Ishikawa (cell line): ENCODE data around the gene AAR2.

Source experiments
- CEBPB ChIP-seq: IDR thresholded peaks from 2 replicates; pipeline ENCODE4 v1.6.1; 2012
- CREB1 ChIP-seq: IDR thresholded peaks from 2 replicates; pipeline ENCODE4 v1.6.1; 2012; ENCODE audit warnings: low read depth
- EGR1 ChIP-seq: IDR thresholded peaks from 2 replicates; pipeline ENCODE4 v1.6.1; 2012
- EP300 ChIP-seq: IDR thresholded peaks from 2 replicates; pipeline ENCODE4 v1.6.1; 2012; ENCODE audit warnings: borderline replicate concordance
- FOXM1 ChIP-seq: IDR thresholded peaks from 2 replicates; pipeline ENCODE4 v1.6.1; 2012; ENCODE audit warnings: low read depth, borderline replicate concordance
- MAX ChIP-seq: IDR thresholded peaks from 2 replicates; pipeline ENCODE4 v1.6.1; 2012
- NFIC ChIP-seq: IDR thresholded peaks from 2 replicates; pipeline ENCODE4 v1.6.1; 2012
- RAD21 ChIP-seq: IDR thresholded peaks from 2 replicates; pipeline ENCODE4 v1.6.1; 2012; ENCODE audit warnings: low read depth
- TAF1 ChIP-seq: IDR thresholded peaks from 2 replicates; pipeline ENCODE4 v1.6.1; 2012; ENCODE audit warnings: low read depth, mild to moderate bottlenecking
- TCF12 ChIP-seq: IDR thresholded peaks from 2 replicates; pipeline ENCODE4 v1.6.1; 2012; ENCODE audit warnings: low read depth
- TEAD4 ChIP-seq: IDR thresholded peaks from 2 replicates; pipeline ENCODE4 v1.6.1; 2012
- YY1 ChIP-seq: IDR thresholded peaks from 2 replicates; pipeline ENCODE4 v1.6.1; 2012; ENCODE audit warnings: low read depth
- ZBTB7A ChIP-seq: IDR thresholded peaks from 2 replicates; pipeline ENCODE4 v1.6.1; 2012; ENCODE audit warnings: low read depth
- TF ChIP-seq, protein P1 (sequence below): IDR thresholded peaks from 2 replicates; pipeline ENCODE4 v1.6.1; 2012; ENCODE audit warnings: low read depth, mild to moderate bottlenecking
- TF ChIP-seq, protein P2 (sequence below): IDR thresholded peaks from 2 replicates; pipeline ENCODE4 v1.6.1; 2012

The AAR2 gene

DNA sequence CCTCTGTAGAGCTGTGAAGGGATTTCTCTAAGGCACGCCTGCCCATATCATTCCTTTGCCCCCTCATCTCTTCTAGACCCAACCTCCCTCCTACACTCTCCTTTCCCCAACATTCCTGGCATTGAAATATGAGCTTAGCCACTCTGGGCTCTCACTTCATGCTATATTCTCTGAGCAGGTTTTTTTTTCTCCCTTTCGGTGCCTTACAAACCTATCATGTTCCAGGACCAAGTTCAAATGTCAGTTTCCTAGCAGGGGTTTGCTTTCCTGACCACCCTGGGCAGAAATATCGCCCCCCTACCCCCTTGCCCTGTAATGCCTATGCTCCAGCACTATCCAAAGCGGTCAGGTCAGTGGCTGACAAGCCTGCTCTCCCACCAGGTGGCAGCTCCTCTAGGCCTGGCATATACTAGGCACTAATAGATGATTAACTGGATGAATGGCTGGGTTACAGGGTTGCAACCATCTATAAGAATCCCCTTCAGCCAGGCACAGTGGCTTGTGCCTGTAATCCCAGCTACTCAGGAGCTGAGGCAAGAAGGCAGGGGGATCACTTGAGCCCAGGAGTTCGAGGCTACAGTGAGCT, 25.7 kb upstream of the AAR2 start:
- no peak for TF ChIP-seq CEBPB
- TF ChIP-seq NFIC = no peak
- TF ChIP-seq, protein P1, sequence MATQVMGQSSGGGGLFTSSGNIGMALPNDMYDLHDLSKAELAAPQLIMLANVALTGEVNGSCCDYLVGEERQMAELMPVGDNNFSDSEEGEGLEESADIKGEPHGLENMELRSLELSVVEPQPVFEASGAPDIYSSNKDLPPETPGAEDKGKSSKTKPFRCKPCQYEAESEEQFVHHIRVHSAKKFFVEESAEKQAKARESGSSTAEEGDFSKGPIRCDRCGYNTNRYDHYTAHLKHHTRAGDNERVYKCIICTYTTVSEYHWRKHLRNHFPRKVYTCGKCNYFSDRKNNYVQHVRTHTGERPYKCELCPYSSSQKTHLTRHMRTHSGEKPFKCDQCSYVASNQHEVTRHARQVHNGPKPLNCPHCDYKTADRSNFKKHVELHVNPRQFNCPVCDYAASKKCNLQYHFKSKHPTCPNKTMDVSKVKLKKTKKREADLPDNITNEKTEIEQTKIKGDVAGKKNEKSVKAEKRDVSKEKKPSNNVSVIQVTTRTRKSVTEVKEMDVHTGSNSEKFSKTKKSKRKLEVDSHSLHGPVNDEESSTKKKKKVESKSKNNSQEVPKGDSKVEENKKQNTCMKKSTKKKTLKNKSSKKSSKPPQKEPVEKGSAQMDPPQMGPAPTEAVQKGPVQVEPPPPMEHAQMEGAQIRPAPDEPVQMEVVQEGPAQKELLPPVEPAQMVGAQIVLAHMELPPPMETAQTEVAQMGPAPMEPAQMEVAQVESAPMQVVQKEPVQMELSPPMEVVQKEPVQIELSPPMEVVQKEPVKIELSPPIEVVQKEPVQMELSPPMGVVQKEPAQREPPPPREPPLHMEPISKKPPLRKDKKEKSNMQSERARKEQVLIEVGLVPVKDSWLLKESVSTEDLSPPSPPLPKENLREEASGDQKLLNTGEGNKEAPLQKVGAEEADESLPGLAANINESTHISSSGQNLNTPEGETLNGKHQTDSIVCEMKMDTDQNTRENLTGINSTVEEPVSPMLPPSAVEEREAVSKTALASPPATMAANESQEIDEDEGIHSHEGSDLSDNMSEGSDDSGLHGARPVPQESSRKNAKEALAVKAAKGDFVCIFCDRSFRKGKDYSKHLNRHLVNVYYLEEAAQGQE = no peak
- TF ChIP-seq CREB1 = no peak
- TF ChIP-seq ZBTB7A = no peak
- TF ChIP-seq TCF12 = no peak
- TF ChIP-seq EP300 = no peak
- no peak for TF ChIP-seq YY1
- TF ChIP-seq RAD21 = no peak
- TF ChIP-seq EGR1 = no peak
- no peak for TF ChIP-seq TEAD4
- no peak for TF ChIP-seq FOXM1
- TF ChIP-seq MAX = no peak
- TF ChIP-seq, protein P2, sequence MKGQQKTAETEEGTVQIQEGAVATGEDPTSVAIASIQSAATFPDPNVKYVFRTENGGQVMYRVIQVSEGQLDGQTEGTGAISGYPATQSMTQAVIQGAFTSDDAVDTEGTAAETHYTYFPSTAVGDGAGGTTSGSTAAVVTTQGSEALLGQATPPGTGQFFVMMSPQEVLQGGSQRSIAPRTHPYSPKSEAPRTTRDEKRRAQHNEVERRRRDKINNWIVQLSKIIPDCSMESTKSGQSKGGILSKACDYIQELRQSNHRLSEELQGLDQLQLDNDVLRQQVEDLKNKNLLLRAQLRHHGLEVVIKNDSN = no peak

- TF ChIP-seq MAX (no peak), RAD21 (no peak), EGR1 (no peak), EP300 (no peak), CREB1 (no peak), YY1 (no peak), ZBTB7A (no peak), TAF1 (no peak), NFIC (no peak), TCF12 (no peak), FOXM1 (no peak), TEAD4 (no peak), CEBPB (no peak)
- TF ChIP-seq, protein P2 = no peak
- TF ChIP-seq, protein P1 = no peak
Observed at GRCh38 chr20:36213362-36213761, 22.9 kb upstream of the AAR2 start.

- TF ChIP-seq RAD21 = peak; percentile 71
- TF ChIP-seq TCF12 = no peak
Observed at GRCh38 chr20:36214684-36215256, 21.5 kb upstream of the AAR2 start.

DNA sequence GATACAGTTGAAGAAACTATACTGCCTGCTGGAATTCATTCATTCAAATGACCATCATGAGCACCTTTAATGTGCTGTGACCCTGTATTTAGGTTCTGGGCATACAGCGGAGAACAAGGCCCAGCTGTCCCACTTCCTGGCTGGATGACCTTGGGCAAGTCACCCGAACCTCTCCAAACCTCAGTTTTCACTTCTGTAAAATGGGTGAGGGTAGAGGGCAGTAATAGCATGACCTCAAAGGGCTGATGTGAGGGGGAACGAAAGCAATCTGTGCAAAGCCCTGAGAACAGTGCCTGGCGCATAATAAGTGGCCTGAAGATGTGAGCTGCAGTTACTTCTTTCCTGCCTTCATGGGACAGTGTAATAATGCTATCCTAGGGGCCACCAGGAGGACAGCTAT, 20.5 kb upstream of the AAR2 start:
- no peak for TF ChIP-seq NFIC
- TF ChIP-seq ZBTB7A = no peak
- no peak for TF ChIP-seq FOXM1
- no peak for TF ChIP-seq EGR1
- no peak for TF ChIP-seq TCF12
- TF ChIP-seq TAF1 = no peak

DNA sequence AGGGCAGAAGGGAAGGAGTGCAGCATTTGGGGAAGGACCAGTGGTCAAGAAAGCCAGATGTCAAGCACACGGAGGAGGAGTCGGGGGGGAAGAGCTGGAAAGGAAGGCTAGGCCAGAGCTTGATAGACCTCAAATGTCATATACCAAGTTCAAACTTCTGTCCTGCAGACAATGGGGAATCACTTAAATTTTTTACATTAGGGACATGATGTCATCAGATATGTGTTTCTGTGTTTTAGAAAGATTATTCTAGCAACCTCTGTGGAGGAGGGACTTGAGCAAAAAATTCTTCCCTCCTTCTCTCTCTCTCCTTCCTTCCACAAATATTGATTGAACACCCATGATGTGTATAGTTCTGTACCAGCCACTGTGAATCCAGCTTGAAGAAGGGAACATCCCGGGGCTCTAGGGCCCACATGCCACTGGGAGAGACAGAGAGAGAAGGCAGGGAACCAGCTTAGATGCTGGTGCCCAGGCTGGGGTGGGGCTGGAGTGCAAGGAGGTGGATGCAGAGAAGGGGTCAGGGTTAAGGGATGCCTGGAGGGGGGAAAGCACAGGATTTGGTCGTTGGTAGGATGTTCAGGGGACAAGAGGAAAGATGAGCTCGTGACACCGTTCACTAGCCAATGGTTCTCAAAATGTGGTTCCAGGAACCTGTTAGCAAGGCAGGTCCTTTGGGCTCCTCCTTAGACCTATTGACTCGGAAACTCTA, 19.8 kb upstream of the AAR2 start:
- TF ChIP-seq EP300 (no peak), ZBTB7A (no peak), EGR1 (no peak), TCF12 (no peak), YY1 (no peak), CEBPB (no peak)

GRCh38 chr20:36217226-36217625, 19.1 kb upstream of the AAR2 start:
- no peak for TF ChIP-seq RAD21
- TF ChIP-seq ZBTB7A = no peak
- TF ChIP-seq CREB1 = no peak
- TF ChIP-seq FOXM1 = no peak
- TF ChIP-seq, protein P1 = no peak
- no peak for TF ChIP-seq EGR1
- no peak for TF ChIP-seq EP300
- no peak for TF ChIP-seq TAF1
- no peak for TF ChIP-seq TCF12
- TF ChIP-seq CEBPB = no peak
- no peak for TF ChIP-seq NFIC
- TF ChIP-seq, protein P2 = no peak
- TF ChIP-seq YY1 = no peak
